ENCODE results near the gene SLC7A10. TPM values are rescaled to one million over a fixed set of nuclear protein-coding genes. Genes with fewer than 3 reads are reported as not detected.
"Not testable (repeated sequence)": the region's sequence is repeated elsewhere in the genome, so short reads cannot be mapped to it uniquely, and the experiment has no call there.

SLC7A10 gene
- total RNA-seq, 1 experiment from 2014 or later = not detected

- no peak for DNase-seq (ENCODE audit: low spot score)
Measured at GRCh38 chr19:33203529-33203928, 22.1 kb downstream of the SLC7A10 start.

DNA sequence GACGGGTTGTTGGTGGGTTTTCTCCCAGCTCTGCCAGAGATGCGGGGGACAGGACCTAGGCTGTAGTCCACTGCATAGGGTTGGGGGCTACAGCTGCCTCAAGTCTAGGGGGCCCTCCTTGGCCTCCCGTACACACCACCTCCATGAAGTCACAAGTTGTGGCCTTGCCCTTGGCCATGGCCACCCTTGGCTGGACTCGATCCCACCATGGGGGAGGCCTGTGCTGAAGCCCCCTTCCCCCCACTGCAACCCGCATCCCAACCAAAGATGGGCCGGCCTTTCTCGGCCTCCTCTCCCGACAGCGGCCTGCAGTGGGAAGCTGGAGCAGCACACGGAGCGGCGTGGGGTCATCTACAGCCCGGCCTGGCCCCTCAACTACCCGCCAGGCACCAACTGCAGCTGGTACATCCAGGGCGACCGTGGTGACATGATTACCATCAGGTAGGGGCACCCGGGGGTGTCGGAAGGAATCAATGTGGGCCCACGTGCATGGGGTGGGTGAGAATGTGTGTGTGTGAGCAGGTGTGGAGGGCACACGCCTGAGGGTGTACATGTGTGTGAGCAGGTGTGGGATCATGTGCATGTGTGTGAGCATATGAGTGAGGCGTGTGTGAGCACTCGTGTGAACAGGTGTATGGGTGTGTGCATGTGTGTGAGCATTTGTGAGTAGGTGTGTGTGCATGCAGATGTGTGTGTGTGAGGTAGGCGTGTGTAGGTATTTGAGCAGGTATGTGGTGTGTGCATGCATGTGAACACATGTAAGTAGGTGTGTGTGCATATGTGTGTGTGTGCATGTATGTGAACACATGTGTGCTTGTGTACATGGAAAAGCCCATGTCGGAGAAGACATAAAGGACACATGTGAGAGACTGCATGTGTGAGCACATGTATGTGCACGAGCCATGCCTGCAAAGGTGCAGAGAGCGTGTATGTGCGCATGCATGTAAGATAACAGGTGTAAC lies 22.8 kb downstream of the SLC7A10 start:
- DNase-seq (ENCODE audit: low spot score) = no peak

- no peak for DNase-seq (ENCODE audit: low spot score)
Measured at GRCh38 chr19:33201886-33202545, 23.6 kb downstream of the SLC7A10 start.

GRCh38 chr19:33201473-33201872 lies 24.2 kb downstream of the SLC7A10 start:
- no peak for DNase-seq (ENCODE audit: low spot score)

DNA sequence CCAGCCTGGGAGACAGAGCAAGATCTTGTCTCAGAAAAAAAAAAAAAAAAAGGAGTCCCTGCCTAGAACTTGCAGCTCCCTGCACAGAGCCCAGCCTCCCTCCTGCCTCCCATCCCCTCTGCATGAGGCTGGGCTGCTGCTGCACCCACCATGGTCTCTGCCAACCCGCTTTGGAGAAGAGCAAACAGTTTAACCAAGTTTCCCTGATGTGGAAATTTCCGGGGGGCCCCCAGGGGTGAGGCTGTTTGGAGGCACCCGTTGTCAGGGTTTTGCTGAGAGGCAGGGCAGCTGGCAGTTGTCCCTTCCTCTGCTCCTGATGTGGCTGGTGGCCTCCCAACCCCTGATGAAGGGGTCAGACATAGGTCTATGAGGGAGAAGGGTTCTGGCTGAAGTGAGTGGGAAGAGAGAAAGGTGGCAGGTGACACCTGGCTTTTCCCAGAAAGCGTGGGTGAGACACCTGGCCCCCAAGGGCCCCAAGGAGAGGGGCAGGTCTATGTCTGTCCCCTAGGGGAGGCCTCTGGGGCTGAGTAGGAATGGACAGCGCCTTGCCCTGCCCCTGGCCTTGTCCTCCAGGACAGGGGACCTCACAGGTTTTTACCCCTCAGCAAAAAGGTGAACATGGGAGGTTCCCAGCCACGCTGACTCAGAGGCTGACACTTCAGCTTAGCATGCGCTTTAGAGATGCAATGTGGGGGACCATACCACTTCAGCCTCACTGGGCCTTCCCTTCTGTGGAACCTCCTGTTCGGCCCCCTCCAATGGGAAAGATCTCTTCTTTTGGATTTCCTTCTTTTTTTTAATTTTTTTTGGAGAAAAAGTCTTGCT lies 26.0 kb downstream of the SLC7A10 start:
- DNase-seq (ENCODE audit: low spot score) = no peak

GRCh38 chr19:33198169-33198568 lies 27.5 kb downstream of the SLC7A10 start:
- DNase-seq (ENCODE audit: low spot score) = no peak

DNA sequence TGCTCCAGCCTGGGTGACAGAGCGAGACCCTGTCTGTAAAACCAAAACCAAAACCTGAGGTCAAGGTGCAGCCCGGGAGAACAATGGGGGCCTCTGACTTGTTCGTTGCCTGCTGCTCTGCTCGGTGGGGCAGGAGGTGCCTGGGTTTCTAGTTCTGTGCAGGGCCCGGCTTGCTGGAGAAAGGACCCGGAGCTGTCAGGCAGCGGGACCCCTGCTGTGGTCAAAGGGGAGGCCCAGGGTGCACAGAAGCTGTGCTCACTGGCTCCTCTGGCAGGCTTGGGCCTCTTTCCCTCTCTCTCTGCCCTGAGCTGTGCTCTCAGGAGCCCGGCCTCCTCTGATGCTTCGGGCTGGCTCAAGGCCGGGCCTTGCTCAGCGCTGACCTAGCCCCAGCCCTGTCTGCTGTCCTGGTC lies 28.1 kb downstream of the SLC7A10 start:
- DNase-seq (ENCODE audit: low spot score) = no peak

- no peak for DNase-seq (ENCODE audit: low spot score)
Measured at GRCh38 chr19:33196446-33197193, 29.0 kb downstream of the SLC7A10 start.

- no peak for DNase-seq (ENCODE audit: low spot score)
Measured at GRCh38 chr19:33195645-33196347, 29.9 kb downstream of the SLC7A10 start.

DNA sequence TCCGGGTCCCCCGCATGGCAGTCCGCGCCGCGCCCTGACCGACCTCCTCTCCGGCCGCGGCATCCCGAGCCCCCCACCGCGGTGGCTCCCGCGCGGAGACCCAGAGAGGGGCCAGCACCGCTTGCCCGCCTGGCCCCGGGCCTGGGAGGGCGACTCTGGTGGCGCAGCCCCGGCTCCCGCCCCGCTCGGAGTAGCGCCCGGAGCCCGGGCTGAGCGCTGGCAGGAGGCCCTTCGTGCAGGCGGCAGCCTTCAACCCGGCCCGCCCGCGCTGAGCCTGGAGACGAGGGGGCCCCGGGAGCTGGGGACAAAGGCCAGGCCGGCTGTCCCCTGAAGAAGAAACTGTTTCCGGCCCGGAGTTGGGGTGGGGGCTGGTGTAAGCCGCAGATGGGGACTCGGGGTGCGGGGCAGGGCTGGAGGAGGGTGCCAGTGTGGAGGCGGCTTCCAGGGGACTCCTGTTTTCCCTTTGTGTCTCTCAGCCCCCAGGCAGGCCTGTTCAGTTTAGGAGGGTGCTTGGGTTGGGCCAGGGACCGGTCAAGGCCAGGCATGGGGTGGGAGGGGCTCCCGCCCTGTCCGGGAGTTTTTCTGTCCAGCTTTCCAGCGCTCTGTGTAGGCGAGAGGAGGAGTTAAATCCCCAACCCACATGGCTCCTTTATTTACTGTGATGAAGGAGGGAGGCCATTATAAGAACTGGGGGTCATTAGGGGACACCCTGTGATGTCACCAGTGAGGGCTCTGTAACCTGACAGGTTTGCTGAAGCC lies 30.6 kb downstream of the SLC7A10 start:
- no peak for DNase-seq (ENCODE audit: low spot score)

DNA sequence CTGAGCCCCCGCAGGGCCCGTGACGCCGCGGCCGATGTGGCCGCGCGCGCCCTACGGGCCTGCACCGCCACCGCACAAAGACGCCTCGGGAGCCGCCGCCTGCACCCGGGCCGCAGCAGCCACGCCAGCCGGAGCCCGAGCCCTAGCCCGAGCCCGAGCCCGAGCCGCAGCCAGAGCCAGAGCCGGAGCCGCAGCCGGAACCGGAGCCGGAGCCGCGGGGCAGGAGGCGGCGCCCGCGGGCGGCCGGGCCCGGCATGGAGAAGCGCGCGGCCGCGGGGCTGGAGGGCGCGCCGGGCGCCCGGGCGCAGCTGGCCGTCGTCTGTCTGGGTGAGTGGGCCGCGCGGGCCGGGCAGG lies 31.1 kb downstream of the SLC7A10 start:
- DNase-seq (ENCODE audit: low spot score) = no peak

DNA sequence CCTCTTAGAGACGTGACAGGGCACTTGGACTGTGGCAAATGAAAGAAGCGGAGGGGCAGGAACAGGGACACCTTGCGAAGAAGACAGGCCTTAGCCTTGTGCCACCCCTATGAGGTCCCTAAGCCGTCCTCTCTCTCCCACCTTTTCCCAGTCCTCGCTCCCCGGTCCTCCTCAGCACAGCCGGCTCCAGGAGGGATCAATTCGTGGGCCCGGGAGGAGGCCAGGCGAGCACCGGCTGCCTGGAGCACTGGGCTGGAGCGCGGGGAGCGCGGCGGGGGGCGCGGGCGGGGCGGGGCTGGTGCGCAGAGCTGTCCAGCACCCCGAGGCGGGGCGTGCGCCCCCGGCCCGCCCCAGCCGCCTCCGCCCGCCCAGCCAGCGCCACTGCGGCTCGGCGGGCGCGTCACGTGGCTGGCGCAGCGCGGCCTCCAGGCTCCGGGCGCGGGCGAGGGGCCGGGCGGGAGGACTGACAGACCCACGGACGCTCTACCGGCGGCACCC lies 31.7 kb downstream of the SLC7A10 start, which contains the start of gene LRP3:
LRP3 (plus strand) TSS at position 466 of the 498 bp plus-strand sequence. CDS start 456 bp downstream, outside the sequence.
- DNase-seq (ENCODE audit: low spot score) = no peak

GRCh38 chr19:33193269-33193864 lies 32.3 kb downstream of the SLC7A10 start:
- no peak for DNase-seq (ENCODE audit: low spot score)

- DNase-seq (ENCODE audit: low spot score) = no peak
Measured at GRCh38 chr19:33192010-33192409, 33.6 kb downstream of the SLC7A10 start.

DNA sequence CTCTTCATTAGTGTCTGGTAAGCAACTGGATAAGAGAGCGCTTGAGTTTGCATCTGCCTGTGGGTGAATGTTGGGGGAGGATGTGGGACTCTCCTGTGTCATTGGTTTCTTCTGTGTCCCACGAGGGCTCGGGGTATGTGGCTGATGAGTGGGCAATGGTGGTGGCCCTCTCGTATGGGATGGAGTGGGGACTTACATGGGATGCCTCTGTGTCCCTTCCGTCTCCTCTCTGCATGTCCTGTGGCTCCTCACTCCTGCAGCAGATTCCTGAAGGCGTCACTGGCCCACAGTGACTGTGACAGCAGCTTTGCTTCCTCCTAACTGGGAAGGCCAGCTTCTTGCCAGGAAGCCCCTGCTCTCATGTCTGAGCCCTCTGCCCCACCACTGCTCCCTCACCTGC lies 34.1 kb downstream of the SLC7A10 start:
- DNase-seq (ENCODE audit: low spot score) = no peak

GRCh38 chr19:33191092-33191491 lies 34.6 kb downstream of the SLC7A10 start:
- not testable (repeated sequence) for DNase-seq (ENCODE audit: low spot score)

DNA sequence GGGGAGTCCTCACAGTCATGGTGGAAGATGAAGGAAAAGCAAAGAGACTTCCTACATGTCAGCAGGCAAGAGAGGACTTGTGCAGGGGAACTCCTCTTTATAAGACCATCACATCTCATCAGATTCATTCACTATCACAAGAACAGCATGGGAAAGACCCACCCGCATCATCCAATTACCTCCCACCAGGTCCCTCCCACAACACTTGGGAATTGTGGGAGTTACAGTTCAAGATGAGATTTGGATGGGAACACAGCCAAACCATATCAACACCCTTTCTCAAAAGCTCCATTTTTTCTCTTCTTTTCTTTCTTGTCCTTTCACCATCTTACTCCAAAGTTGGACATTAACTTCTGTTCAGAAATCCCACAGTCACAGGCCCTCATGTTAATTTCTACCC lies 36.2 kb downstream of the SLC7A10 start:
- no peak for DNase-seq (ENCODE audit: low spot score)

DNA sequence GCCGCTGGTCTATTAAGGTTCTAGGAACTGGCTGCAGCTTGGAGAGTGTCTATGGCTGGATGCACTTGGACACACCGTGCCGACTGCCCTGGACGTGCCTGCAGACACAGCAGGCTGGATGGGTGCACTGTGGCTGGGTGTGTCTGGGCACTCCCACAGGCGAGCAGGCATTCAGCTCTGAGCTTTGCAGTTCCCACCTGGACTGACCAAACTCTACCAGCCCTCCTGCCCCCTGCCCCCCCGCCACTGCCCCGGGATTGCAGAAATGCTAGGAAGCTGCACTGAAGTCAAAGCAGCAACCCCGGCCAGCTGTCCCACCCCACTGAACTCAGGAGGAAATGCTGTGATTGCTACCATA lies 38.5 kb downstream of the SLC7A10 start:
- no peak for DNase-seq (ENCODE audit: low spot score)
